SK-N-SH (cell line): ENCODE measurements around the gene BCL11B. TPM values are rescaled to one million over a fixed set of nuclear protein-coding genes. Genes with fewer than 3 reads are reported as not detected.

Experiments
- CTCF ChIA-PET: fragments of 300-600, 350-600 bp; formaldehyde crosslinking; extraction: SDS; loops from one replicate; lab custom pipeline; 2021; lab: Yijun Ruan, JAX
- POLR2A ChIA-PET: fragments of 350-600 bp; sonication (Branson Sonifier 250); formaldehyde crosslinking; extraction: SDS; loops from one replicate; lab custom pipeline; 2020; ENCODE audit warnings: antibody characterized with exemption, inconsistent platforms; lab: Yijun Ruan, JAX
- DNase-seq: peaks from one replicate; pipeline ENCODE4 v3.0.0; 2012
- H2AFZ ChIP-seq: fragments of 200-600 bp; sonication (generic); 2 replicates; pipeline ENCODE4 v1.8.1; 2016; ENCODE audit warnings: antibody characterized with exemption, mild to moderate bottlenecking, low read depth
- H3F3A ChIP-seq: fragments of 200-600 bp; sonication (generic); replicated peaks from 2 replicates; pipeline ENCODE3; 2016; ENCODE audit warnings: antibody characterized with exemption, mild to moderate bottlenecking; ENCODE audit not compliant: insufficient read depth
- H3K27ac ChIP-seq, 2 experiments: fragments of 200-500 bp in 1 of 2; fragments of 200-600 bp in 1 of 2; sonication (Bioruptor generic) in 1 of 2; sonication (generic), shearing (Covaris generic) in 1 of 2; 2 replicates each; pipeline versions ENCODE4 v1.5.1 to v1.6.1; 2014 to 2016; ENCODE audit warnings: low read depth in 2 of 2, inconsistent platforms in 1 of 2, low read length in 1 of 2, mild to moderate bottlenecking in 1 of 2, mixed read lengths in 1 of 2
- H3K27me3 ChIP-seq: fragments of 200-600 bp; sonication (generic), shearing (Covaris generic); 2 replicates; pipeline ENCODE4 v1.6.1; 2016; ENCODE audit warnings: mixed run types; ENCODE audit not compliant: insufficient read depth
- H3K36me3 ChIP-seq, 2 experiments: fragments of 200-500 bp in 1 of 2; fragments of 200-600 bp in 1 of 2; sonication (Bioruptor generic) in 1 of 2; sonication (generic) in 1 of 2; replicated peaks in 1 of 2; 2 replicates each; pipeline versions ENCODE3 to v1.5.1; 2014 to 2016; ENCODE audit warnings: low read length in 1 of 2, mild to moderate bottlenecking in 1 of 2; ENCODE audit not compliant: insufficient read depth in 2 of 2, control insufficient read depth in 1 of 2
- H3K4me1 ChIP-seq, 2 experiments: fragments of 200-500 bp in 1 of 2; fragments of 200-600 bp in 1 of 2; sonication (Bioruptor generic) in 1 of 2; sonication (generic), shearing (Covaris generic) in 1 of 2; 2 replicates each; pipeline versions ENCODE4 v1.5.1 to v1.6.1; 2014 to 2016; ENCODE audit warnings: low read depth in 1 of 2, low read length in 1 of 2, mixed run types in 1 of 2; ENCODE audit not compliant: insufficient read depth in 2 of 2, control insufficient read depth in 1 of 2
- H3K4me2 ChIP-seq: fragments of 200-600 bp; sonication (generic), shearing (Covaris generic); 2 replicates; pipeline ENCODE4 v1.6.1; 2017; ENCODE audit warnings: mixed run types
- H3K4me3 ChIP-seq, 2 experiments: fragments of 200-500 bp in 1 of 2; fragments of 200-600 bp in 1 of 2; sonication (Bioruptor generic) in 1 of 2; sonication (generic), shearing (Covaris generic) in 1 of 2; 2 replicates each; pipeline versions ENCODE4 v1.5.1 to v1.8.1; 2014 to 2016; ENCODE audit warnings: low read depth in 2 of 2, inconsistent platforms in 1 of 2, low read length in 1 of 2, mild to moderate bottlenecking in 1 of 2, mixed read lengths in 1 of 2, moderate library complexity in 1 of 2
- H3K79me2 ChIP-seq: fragments of 200-600 bp; sonication (generic); 2 replicates; pipeline ENCODE4 v1.8.1; 2017; ENCODE audit warnings: mild to moderate bottlenecking; ENCODE audit not compliant: insufficient read depth
- H3K9ac ChIP-seq: fragments of 200-600 bp; sonication (generic); 2 replicates; pipeline ENCODE4 v1.6.1; 2017; ENCODE audit warnings: mixed run types
- H3K9me2 ChIP-seq: fragments of 200-600 bp; sonication (generic); 2 replicates; pipeline ENCODE4 v1.6.1; 2017; ENCODE audit warnings: mixed run types
- H3K9me3 ChIP-seq: fragments of 200-600 bp; sonication (generic); 2 replicates; pipeline ENCODE4 v1.6.1; 2017; ENCODE audit warnings: mixed run types, mild to moderate bottlenecking, moderate library complexity
- H4K20me1 ChIP-seq: fragments of 200-600 bp; sonication (generic); 2 replicates; pipeline ENCODE4 v1.6.1; 2017; ENCODE audit warnings: mild to moderate bottlenecking, mixed run types; ENCODE audit not compliant: insufficient read depth
- ELF1 ChIP-seq: IDR thresholded peaks from 2 replicates; pipeline ENCODE4 v1.4.0; 2012
- FOXJ3 ChIP-seq: sonication (generic); formaldehyde crosslinking; IDR thresholded peaks from 2 replicates; pipeline ENCODE4 v1.5.1; 2020; ENCODE audit warnings: mild to moderate bottlenecking, missing genetic modification reagents
- MEF2A ChIP-seq: IDR thresholded peaks from 2 replicates; pipeline ENCODE4 v1.4.0; 2012; ENCODE audit warnings: low read depth, borderline replicate concordance
- MXI1 ChIP-seq: IDR thresholded peaks from 2 replicates; pipeline ENCODE4 v1.6.1; 2012; ENCODE audit warnings: mild to moderate bottlenecking, low read depth, low read length, improper control_type of control experiment
- POLR2AphosphoS5 ChIP-seq: IDR thresholded peaks from 2 replicates; pipeline ENCODE4 v1.6.1; 2012; ENCODE audit warnings: low read depth, low read length
- RAD21 ChIP-seq: IDR thresholded peaks from 2 replicates; pipeline ENCODE4 v1.6.1; 2012; ENCODE audit warnings: mild to moderate bottlenecking, low read length
- RFX5 ChIP-seq: IDR thresholded peaks from 2 replicates; pipeline ENCODE4 v1.6.1; 2012; ENCODE audit warnings: mild to moderate bottlenecking, improper control_type of control experiment, low read length
- RXRA ChIP-seq: IDR thresholded peaks from 2 replicates; pipeline ENCODE4 v1.4.0; 2012; ENCODE audit warnings: low read depth, mild to moderate bottlenecking, borderline replicate concordance
- YY1 ChIP-seq: IDR thresholded peaks from 2 replicates; pipeline ENCODE4 v1.4.0; 2012; ENCODE audit warnings: low read depth, mild to moderate bottlenecking
- WGBS: methylation state at CpG from one replicate; pipeline ENCODE4 v1.1.6; 2017; ENCODE audit warnings: low lambda C conversion rate; 5-methylcytosine and 5-hydroxymethylcytosine counted together
- polyA plus RNA-seq, 3 experiments: library from polyadenylated mRNA; depleted of rRNA; stranded (reverse); fragments of >200 nt; gene quantifications; 2 replicates each; pipeline ENCODE4 v1.2.3, GENCODE V29; 2012
- TF ChIP-seq, protein P1 (sequence below): fragments of 150-350 bp; IDR thresholded peaks from 2 replicates; pipeline ENCODE4 v1.6.1; 2016; ENCODE audit warnings: mild to moderate bottlenecking, low read depth, low read length

The BCL11B gene
- polyA plus RNA-seq, 1 of the 3 experiments (the other 2 are of a cell fraction) = not detected

DNA sequence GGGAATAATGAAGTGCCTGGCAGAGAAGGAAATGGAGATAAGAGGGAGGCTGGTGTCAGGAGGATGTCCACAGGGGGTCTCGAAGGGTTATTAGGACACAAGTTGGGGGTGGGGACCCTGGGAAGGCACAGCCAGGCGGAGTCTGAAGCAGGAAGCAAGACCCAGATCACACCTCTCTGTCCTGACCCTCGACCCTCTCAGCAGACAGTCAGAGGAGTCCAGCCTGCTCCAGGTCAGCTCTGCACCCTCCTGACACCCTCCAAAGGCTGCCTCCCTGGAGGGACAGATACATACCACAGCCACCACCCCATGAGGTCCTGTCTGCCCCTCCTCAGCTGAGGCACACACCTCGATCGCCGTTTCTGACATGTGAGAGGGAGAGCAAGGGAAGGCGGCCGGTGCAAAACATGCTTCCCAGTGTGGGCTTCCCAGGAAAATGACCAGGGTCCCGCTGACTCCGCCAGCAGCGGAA, 9.0 kb downstream of the BCL11B start (continued):
- TF ChIP-seq, protein P1, sequence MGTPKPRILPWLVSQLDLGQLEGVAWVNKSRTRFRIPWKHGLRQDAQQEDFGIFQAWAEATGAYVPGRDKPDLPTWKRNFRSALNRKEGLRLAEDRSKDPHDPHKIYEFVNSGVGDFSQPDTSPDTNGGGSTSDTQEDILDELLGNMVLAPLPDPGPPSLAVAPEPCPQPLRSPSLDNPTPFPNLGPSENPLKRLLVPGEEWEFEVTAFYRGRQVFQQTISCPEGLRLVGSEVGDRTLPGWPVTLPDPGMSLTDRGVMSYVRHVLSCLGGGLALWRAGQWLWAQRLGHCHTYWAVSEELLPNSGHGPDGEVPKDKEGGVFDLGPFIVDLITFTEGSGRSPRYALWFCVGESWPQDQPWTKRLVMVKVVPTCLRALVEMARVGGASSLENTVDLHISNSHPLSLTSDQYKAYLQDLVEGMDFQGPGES = no peak
- no peak for TF ChIP-seq YY1
- TF ChIP-seq RFX5 = no peak
- TF ChIP-seq POLR2AphosphoS5 = no peak
- no peak for TF ChIP-seq FOXJ3

DNA sequence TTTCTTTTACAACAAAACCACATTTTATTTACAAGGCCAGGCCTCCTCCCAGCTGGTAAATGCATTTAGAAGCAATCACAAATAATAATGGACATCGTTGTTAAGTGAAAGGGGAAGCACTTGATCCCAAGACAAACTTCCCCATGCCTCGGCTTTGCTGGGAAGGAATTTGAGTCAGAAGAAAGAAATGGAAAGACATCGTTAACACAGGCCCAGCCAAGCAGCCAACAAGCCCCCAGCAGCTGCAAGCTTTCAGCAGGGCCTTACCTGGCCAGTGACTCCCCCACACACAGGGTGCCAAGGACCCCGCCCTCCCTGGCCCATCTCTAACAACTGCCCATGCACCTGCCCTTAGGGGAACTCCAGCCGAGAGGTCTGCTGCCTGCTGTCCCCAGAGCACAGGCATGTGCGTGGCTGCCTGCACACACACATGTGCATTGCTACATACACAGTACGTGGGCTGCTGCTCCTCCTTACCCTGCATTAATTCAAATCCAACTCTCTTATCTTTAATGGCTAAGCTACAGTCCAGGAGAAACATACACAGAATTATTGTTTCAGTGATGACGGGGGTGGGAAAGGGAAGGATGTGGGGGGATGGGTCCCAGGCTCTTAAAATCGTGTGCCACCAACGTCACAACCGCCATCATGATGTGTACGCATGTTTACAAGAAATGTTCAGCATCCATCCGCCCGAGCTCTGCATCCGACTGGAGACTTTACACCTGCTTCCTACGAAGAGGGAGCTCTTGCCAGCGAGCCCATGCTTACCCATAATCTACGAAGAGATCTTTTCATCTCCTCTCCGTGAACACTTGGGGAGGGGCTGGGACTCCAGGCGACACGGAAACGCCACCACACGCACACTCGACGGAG, 9.8 kb downstream of the BCL11B start:
- WGBS = 13% methylated on average over 25 of the region's 25 CpGs
- Histone ChIP-seq H3K79me2 (no peaks in the 10 kb centered on the region), H3K4me1 (no peaks in the 10 kb centered on the region; a peak in 2 of 4 replicates), H3K9me2 (no peaks in the 10 kb centered on the region), H3K4me2 (no peak overlapping the region), H3K9ac (no peak overlapping the region), H3K4me3 (no peak overlapping the region), H3K27ac (no peak overlapping the region), H3K9me3 (no peaks in the 10 kb centered on the region), H2AFZ (no peak overlapping the region), H4K20me1 (no peaks in the 10 kb centered on the region), H3K36me3 (no peaks in the 10 kb centered on the region), H3K27me3 (peaks cover 89% of the 10 kb centered on the region), H3F3A (no peaks in the 10 kb centered on the region)
- no peak for DNase-seq
- CTCF ChIA-PET = no interaction called here
- TF ChIP-seq ELF1 = no peak
- TF ChIP-seq MXI1 = no peak
- TF ChIP-seq RFX5 = no peak
- TF ChIP-seq RXRA = no peak
- no peak for TF ChIP-seq MEF2A
- TF ChIP-seq, protein P1 = no peak
- TF ChIP-seq RAD21 = no peak
- no peak for TF ChIP-seq POLR2AphosphoS5
- POLR2A ChIA-PET = no interaction called here
